Left ventricle myocardium inferior (tissue), 1 donor: ENCODE measurements around the gene NDUFAF7. TPM values are rescaled to one million over a fixed set of nuclear protein-coding genes. Genes with fewer than 3 reads are reported as not detected.

ENCODE experiments used
- DNase-seq: peaks from one replicate; pipeline ENCODE4 v3.0.0-alpha.2; 2020
- H3K27ac ChIP-seq: fragments of 200-600 bp; replicated peaks from 2 replicates; pipeline ENCODE4 v1.8.0; 2021
- H3K27me3 ChIP-seq: fragments of 200-600 bp; 2 replicates; pipeline ENCODE4 v1.8.0; 2021; ENCODE audit warnings: low read depth
- H3K36me3 ChIP-seq: fragments of 200-600 bp; 2 replicates; pipeline ENCODE4 v1.8.0; 2021
- H3K4me1 ChIP-seq: fragments of 200-600 bp; 2 replicates; pipeline ENCODE4 v1.8.0; 2021
- H3K4me3 ChIP-seq: fragments of 200-600 bp; 2 replicates; pipeline ENCODE4 v1.8.0; 2021; ENCODE audit warnings: mild to moderate bottlenecking, moderate library complexity
- H3K9me3 ChIP-seq: fragments of 200-600 bp; replicated peaks from 2 replicates; pipeline ENCODE4 v1.8.0; 2021
- CTCF ChIP-seq: fragments of 200-600 bp; IDR thresholded peaks from 2 replicates; pipeline ENCODE4 v1.8.0; 2021; ENCODE audit warnings: antibody characterized with exemption, mild to moderate bottlenecking, borderline replicate concordance
- intact Hi-C: fragments of 100-400 bp; cut with micrococcal nuclease; formaldehyde crosslinking; loops from one replicate; pipeline ENCODE4 v1.11.0; 2022
- long read RNA-seq: library from polyadenylated mRNA; unstranded; transcript quantifications from one replicate; pipeline ENCODE4 v2.0.0, GENCODE V29; 2021
- total RNA-seq: library from RNA; stranded (reverse); fragmentation: NEBNext Ultra II Directional; extraction: Animal tissue kit (Norgen Biotek cat#: 25700); gene quantifications from one replicate; pipeline ENCODE4 v1.2.1, GENCODE V29; 2021
- donor health status: DM: no; HTN: yes; CAD: no; lungs with severe emphysema.

NDUFAF7 gene
- total RNA-seq: 27.5 TPM
- long read RNA-seq, transcript NDUFAF7-201 (10 exons, 2,176 nt): major isoform, 31 of 43 reads
- long read RNA-seq, partial matches to known transcripts: 0 of 43 reads
- long read RNA-seq, other reads (novel, unspliced or antisense): 12 of 43 reads

- Histone ChIP-seq H3K36me3 (peaks cover 21% of the 10 kb centered on the region), H3K27ac (peak within 1 kb of the TSS; percentile 94), H3K9me3 (no peaks in the 10 kb centered on the region), H3K27me3 (no peaks in the 10 kb centered on the region), H3K4me1 (peaks cover 64% of the 10 kb centered on the region), H3K4me3 (peak within 1 kb of the TSS; percentile 92)
- peak; percentile 89 for DNase-seq
- intact Hi-C loops: no loop called here
- TF ChIP-seq CTCF: peak; percentile 13
These were observed at the start of gene NDUFAF7, which contains the start of gene CEBPZ for GRCh38 chr2:37231241-37232130. NDUFAF7 (plus strand) TSS chr2:37231658; CDS start chr2:37231706, 48 bp downstream. CEBPZ (minus strand) TSS chr2:37231596; CDS start chr2:37231567, 29 bp downstream.

- intact Hi-C loops: no loop called here
- TF ChIP-seq CTCF: no peak
- DNase-seq: no peak
- Histone ChIP-seq H3K27ac (no peak overlapping the region), H3K9me3 (no peaks in the 10 kb centered on the region), H3K36me3 (no peaks in the 10 kb centered on the region), H3K27me3 (peaks cover 7% of the 10 kb centered on the region), H3K4me3 (no peak overlapping the region), H3K4me1 (no peaks in the 10 kb centered on the region)
These were observed 49.5 kb upstream of the NDUFAF7 start for GRCh38 chr2:37181726-37182684.

GRCh38 chr2:37188570-37188969, 42.9 kb upstream of the NDUFAF7 start, which contains the start of gene SULT6B1:
SULT6B1 (minus strand) TSS chr2:37188670; CDS start chr2:37188640, 30 bp downstream.
- TF ChIP-seq CTCF: no peak
- intact Hi-C loops: no loop called here
- H3K27ac ChIP-seq: no peak within 1 kb of the TSS

GRCh38 chr2:37189452-37190153, 41.9 kb upstream of the NDUFAF7 start:
- Histone ChIP-seq H3K9me3 (no peaks in the 10 kb centered on the region), H3K27me3 (peaks cover under 1% of the 10 kb centered on the region), H3K4me3 (no peak overlapping the region), H3K4me1 (no peaks in the 10 kb centered on the region), H3K27ac (no peak overlapping the region), H3K36me3 (no peaks in the 10 kb centered on the region)
- intact Hi-C loops: no loop called here
- no peak for DNase-seq
- TF ChIP-seq CTCF: no peak

More at GRCh38 chr2:37188570-37188969, 42.9 kb upstream of the NDUFAF7 start, which contains the start of gene SULT6B1:
- no peaks in the 10 kb centered on the region for H3K36me3 ChIP-seq
- peaks cover 4% of the 10 kb centered on the region for H3K27me3 ChIP-seq
- no peak for DNase-seq
- no peak within 1 kb of the TSS for H3K4me3 ChIP-seq
- no peaks in the 10 kb centered on the region for H3K4me1 ChIP-seq
- no peaks in the 10 kb centered on the region for H3K9me3 ChIP-seq
